GM23338 (cell line): ENCODE results near the gene LRR1. TPM values are rescaled to one million over a fixed set of nuclear protein-coding genes. Genes with fewer than 3 reads are reported as not detected.

Source experiments
- ATAC-seq: fragments of 200-7000 bp; cut with Tn5 transposase; 3 replicates; pipeline ENCODE4 v1.9.1; 2020
- DNase-seq: peaks from one replicate; pipeline ENCODE4 v3.0.0-alpha.2; 2015; ENCODE audit warnings: low spot score
- H2AFZ ChIP-seq: fragments of 200-600 bp; sonication (generic); 2 replicates; pipeline ENCODE4 v1.8.0; 2016; ENCODE audit warnings: antibody characterized with exemption, mild to moderate bottlenecking, moderate library complexity
- H3F3A ChIP-seq: fragments of 200-600 bp; sonication (generic); replicated peaks from 2 replicates; pipeline ENCODE4 v1.8.0; 2017; ENCODE audit warnings: antibody characterized with exemption, mixed run types, low read depth
- H3K27ac ChIP-seq: fragments of 200-600 bp; sonication (generic); 2 replicates; pipeline ENCODE4 v1.6.1; 2016; ENCODE audit warnings: low read depth
- H3K27me3 ChIP-seq: fragments of 200-600 bp; sonication (generic); 2 replicates; pipeline ENCODE4 v1.8.0; 2016; ENCODE audit warnings: mild to moderate bottlenecking, mixed run types, moderate library complexity; ENCODE audit not compliant: insufficient read depth
- H3K36me3 ChIP-seq: fragments of 200-600 bp; sonication (generic); 2 replicates; pipeline ENCODE4 v1.8.0; 2016; ENCODE audit warnings: mild to moderate bottlenecking; ENCODE audit not compliant: insufficient read depth
- H3K4me1 ChIP-seq: fragments of 200-600 bp; sonication (generic); 2 replicates; pipeline ENCODE4 v1.8.0; 2016; ENCODE audit warnings: mild to moderate bottlenecking, moderate library complexity; ENCODE audit not compliant: insufficient read depth
- H3K4me2 ChIP-seq: fragments of 200-600 bp; sonication (generic); 2 replicates; pipeline ENCODE4 v1.7.1; 2017; ENCODE audit warnings: mixed run types
- H3K4me3 ChIP-seq: fragments of 200-600 bp; sonication (generic); 2 replicates; pipeline ENCODE4 v1.6.1; 2016; ENCODE audit warnings: mixed run types
- H3K79me2 ChIP-seq: fragments of 200-600 bp; sonication (generic); replicated peaks from 2 replicates; pipeline ENCODE4 v1.8.0; 2017; ENCODE audit warnings: mild to moderate bottlenecking; ENCODE audit not compliant: insufficient read depth
- H3K9me2 ChIP-seq: fragments of 200-600 bp; sonication (generic); 2 replicates; pipeline ENCODE4 v1.8.0; 2017; ENCODE audit not compliant: insufficient read depth
- H4K20me1 ChIP-seq: fragments of 200-600 bp; sonication (generic); replicated peaks from 2 replicates; pipeline ENCODE4 v1.8.0; 2017; ENCODE audit warnings: mild to moderate bottlenecking; ENCODE audit not compliant: insufficient read depth
- H3K27ac Mint-ChIP-seq: 2 replicates; pipeline ENCODE4 v1.8.0; 2020; ENCODE audit warnings: inconsistent platforms, mild to moderate bottlenecking, moderate library complexity, mixed read lengths
- H3K27me3 Mint-ChIP-seq: 3 replicates; pipeline ENCODE4 v1.8.0; 2022; ENCODE audit warnings: low read depth, mild to moderate bottlenecking, moderate library complexity, mixed read lengths, inconsistent platforms; ENCODE audit not compliant: insufficient read depth, poor library complexity
- H3K36me3 Mint-ChIP-seq: 3 replicates; pipeline ENCODE4 v1.8.0; 2021; ENCODE audit warnings: low read depth, mild to moderate bottlenecking, inconsistent platforms, moderate library complexity, mixed read lengths
- H3K4me1 Mint-ChIP-seq: 3 replicates; pipeline ENCODE4 v1.8.0; 2020; ENCODE audit warnings: mild to moderate bottlenecking, inconsistent platforms, mixed read lengths
- H3K4me3 Mint-ChIP-seq: 3 replicates; pipeline ENCODE4 v1.8.0; 2021; ENCODE audit warnings: moderate library complexity, mild to moderate bottlenecking, inconsistent platforms, mixed read lengths
- H3K9me3 Mint-ChIP-seq: 3 replicates; pipeline ENCODE4 v1.8.0; 2020; ENCODE audit warnings: moderate library complexity, mild to moderate bottlenecking, inconsistent platforms, mixed read lengths
- CREB1 ChIP-seq: fragments of 250-450 bp; sonication (Bioruptor Pico); IDR thresholded peaks from 2 replicates; pipeline ENCODE4 v1.5.0; 2020; ENCODE audit warnings: low read depth, mild to moderate bottlenecking, moderate library complexity
- EZH2 ChIP-seq: fragments of 200-600 bp; sonication (generic); IDR thresholded peaks from one replicate; pipeline ENCODE4 v1.8.0; 2017; ENCODE audit warnings: antibody characterized with exemption, mild to moderate bottlenecking, low read depth; ENCODE audit not compliant: unreplicated experiment
- EZH2phosphoT487 ChIP-seq: fragments of 200-600 bp; sonication (generic); IDR thresholded peaks from one replicate; pipeline ENCODE4 v1.8.1; 2018; ENCODE audit warnings: antibody characterized with exemption; ENCODE audit not compliant: unreplicated experiment
- JUNB ChIP-seq: IDR thresholded peaks from one replicate; pipeline ENCODE4 v1.6.1; 2016; ENCODE audit warnings: antibody characterized with exemption; ENCODE audit not compliant: unreplicated experiment
- NANOG ChIP-seq: IDR thresholded peaks from 2 replicates; pipeline ENCODE4 v1.6.1; 2016; ENCODE audit warnings: antibody characterized with exemption, borderline replicate concordance
- POLR2AphosphoS5 ChIP-seq: IDR thresholded peaks from 2 replicates; pipeline ENCODE4 v1.6.1; 2016; ENCODE audit warnings: antibody characterized with exemption, low read depth
- STAT1 ChIP-seq: IDR thresholded peaks from one replicate; pipeline ENCODE4 v1.6.1; 2016; ENCODE audit warnings: antibody characterized with exemption; ENCODE audit not compliant: unreplicated experiment
- ZNF114 ChIP-seq: fragments of 250-450 bp; sonication (Bioruptor Pico); IDR thresholded peaks from 2 replicates; pipeline ENCODE4 v1.5.0; 2020; ENCODE audit warnings: mild to moderate bottlenecking, moderate library complexity
- ZNF331 ChIP-seq: fragments of 250-450 bp; sonication (Bioruptor Pico); IDR thresholded peaks from 2 replicates; pipeline ENCODE4 v1.5.0; 2020; ENCODE audit warnings: low read depth, mild to moderate bottlenecking, moderate library complexity
- polyA plus RNA-seq: library from polyadenylated mRNA; unstranded; fragments of >200 nt; fragmentation: Nextera tagmentation; extraction: Ambion mirVana; gene quantifications from 2 replicates; pipeline ENCODE4 v1.2.1, GENCODE V29; 2016
- total RNA-seq: library from RNA; depleted of rRNA; stranded (reverse); fragments of >200 nt; shearing (Covaris generic); gene quantifications from 2 replicates; pipeline ENCODE4 v1.2.3, GENCODE V29; 2014
- TF ChIP-seq, protein P1 (sequence below), 2 experiments: fragments of 200-600 bp in 1 of 2; sonication (generic) in 1 of 2; conservative IDR thresholded peaks; 2 replicates each; pipeline versions ENCODE4 v1.5.1 to v1.6.1; 2016 to 2017; ENCODE audit warnings: antibody characterized with exemption in 2 of 2, low read depth in 2 of 2, mild to moderate bottlenecking in 2 of 2, moderate library complexity in 1 of 2
- TF ChIP-seq, protein P2 (sequence below): IDR thresholded peaks from 2 replicates; pipeline ENCODE4 v1.6.1; 2016; ENCODE audit warnings: antibody characterized with exemption
- TF ChIP-seq, protein P3 (sequence below): fragments of 250-450 bp; sonication (Bioruptor Pico); IDR thresholded peaks from 2 replicates; pipeline ENCODE4 v1.5.0; 2020; ENCODE audit warnings: mild to moderate bottlenecking, moderate library complexity
- TF ChIP-seq, protein P4 (sequence below): IDR thresholded peaks from one replicate; pipeline ENCODE4 v1.6.1; 2018; ENCODE audit warnings: antibody characterized with exemption; ENCODE audit not compliant: unreplicated experiment

LRR1 gene
- total and polyA plus RNA-seq, 2 experiments from 2014 or later: 31.8 to 41.9 TPM

DNA sequence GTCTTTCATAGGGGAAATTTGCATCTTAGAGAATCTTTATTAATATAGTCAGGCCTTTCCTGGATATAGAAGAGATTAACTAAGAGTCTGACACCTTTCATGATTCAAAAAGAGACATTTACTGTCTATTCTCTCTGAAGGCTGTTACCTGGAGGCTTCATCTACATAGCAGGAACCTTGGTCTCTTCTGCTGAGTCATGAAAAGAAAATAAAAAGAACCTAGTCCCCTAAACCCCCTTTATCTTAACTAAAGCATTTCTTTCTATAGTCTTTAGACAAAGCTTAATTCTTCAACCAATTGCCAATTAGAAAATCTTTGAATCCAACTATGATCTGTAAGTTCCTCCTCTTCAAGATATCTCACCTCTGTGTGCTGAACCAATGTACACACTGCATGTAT is 45.6 kb upstream of the LRR1 start:
- Histone ChIP-seq H3K4me2 (no peak overlapping the region), H3K9me2 (no peaks in the 10 kb centered on the region), H3F3A (no peaks in the 10 kb centered on the region), H3K27ac (no peak overlapping the region; the same call in 1 of the 2 replicates), H2AFZ (no peak overlapping the region), H4K20me1 (no peaks in the 10 kb centered on the region), H3K4me3 (no peak overlapping the region), H3K36me3 (no peaks in the 10 kb centered on the region), H3K79me2 (no peaks in the 10 kb centered on the region), H3K4me1 (peaks cover 13% of the 10 kb centered on the region), H3K27me3 (no peaks in the 10 kb centered on the region)
- ATAC-seq (no peak), DNase-seq (no peak)
- Mint-ChIP-seq H3K9me3 (peaks cover 9% of the 10 kb centered on the region; the same call in 2 of the 3 replicates), H3K4me1 (peaks cover 23% of the 10 kb centered on the region), H3K27ac (peak overlapping the region; percentile 43), H3K27me3 (peaks cover under 1% of the 10 kb centered on the region), H3K36me3 (peaks cover 13% of the 10 kb centered on the region; the same call in 2 of the 3 replicates), H3K4me3 (no peak overlapping the region)
- TF ChIP-seq, protein P1, sequence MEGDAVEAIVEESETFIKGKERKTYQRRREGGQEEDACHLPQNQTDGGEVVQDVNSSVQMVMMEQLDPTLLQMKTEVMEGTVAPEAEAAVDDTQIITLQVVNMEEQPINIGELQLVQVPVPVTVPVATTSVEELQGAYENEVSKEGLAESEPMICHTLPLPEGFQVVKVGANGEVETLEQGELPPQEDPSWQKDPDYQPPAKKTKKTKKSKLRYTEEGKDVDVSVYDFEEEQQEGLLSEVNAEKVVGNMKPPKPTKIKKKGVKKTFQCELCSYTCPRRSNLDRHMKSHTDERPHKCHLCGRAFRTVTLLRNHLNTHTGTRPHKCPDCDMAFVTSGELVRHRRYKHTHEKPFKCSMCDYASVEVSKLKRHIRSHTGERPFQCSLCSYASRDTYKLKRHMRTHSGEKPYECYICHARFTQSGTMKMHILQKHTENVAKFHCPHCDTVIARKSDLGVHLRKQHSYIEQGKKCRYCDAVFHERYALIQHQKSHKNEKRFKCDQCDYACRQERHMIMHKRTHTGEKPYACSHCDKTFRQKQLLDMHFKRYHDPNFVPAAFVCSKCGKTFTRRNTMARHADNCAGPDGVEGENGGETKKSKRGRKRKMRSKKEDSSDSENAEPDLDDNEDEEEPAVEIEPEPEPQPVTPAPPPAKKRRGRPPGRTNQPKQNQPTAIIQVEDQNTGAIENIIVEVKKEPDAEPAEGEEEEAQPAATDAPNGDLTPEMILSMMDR (conservative IDR thresholded peaks at IDR 0.05; ENCODE audit: low read depth in 2 of 2): no peak
- no peak for TF ChIP-seq JUNB
- TF ChIP-seq, protein P2, sequence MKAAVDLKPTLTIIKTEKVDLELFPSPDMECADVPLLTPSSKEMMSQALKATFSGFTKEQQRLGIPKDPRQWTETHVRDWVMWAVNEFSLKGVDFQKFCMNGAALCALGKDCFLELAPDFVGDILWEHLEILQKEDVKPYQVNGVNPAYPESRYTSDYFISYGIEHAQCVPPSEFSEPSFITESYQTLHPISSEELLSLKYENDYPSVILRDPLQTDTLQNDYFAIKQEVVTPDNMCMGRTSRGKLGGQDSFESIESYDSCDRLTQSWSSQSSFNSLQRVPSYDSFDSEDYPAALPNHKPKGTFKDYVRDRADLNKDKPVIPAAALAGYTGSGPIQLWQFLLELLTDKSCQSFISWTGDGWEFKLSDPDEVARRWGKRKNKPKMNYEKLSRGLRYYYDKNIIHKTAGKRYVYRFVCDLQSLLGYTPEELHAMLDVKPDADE: no peak
- TF ChIP-seq, protein P3, sequence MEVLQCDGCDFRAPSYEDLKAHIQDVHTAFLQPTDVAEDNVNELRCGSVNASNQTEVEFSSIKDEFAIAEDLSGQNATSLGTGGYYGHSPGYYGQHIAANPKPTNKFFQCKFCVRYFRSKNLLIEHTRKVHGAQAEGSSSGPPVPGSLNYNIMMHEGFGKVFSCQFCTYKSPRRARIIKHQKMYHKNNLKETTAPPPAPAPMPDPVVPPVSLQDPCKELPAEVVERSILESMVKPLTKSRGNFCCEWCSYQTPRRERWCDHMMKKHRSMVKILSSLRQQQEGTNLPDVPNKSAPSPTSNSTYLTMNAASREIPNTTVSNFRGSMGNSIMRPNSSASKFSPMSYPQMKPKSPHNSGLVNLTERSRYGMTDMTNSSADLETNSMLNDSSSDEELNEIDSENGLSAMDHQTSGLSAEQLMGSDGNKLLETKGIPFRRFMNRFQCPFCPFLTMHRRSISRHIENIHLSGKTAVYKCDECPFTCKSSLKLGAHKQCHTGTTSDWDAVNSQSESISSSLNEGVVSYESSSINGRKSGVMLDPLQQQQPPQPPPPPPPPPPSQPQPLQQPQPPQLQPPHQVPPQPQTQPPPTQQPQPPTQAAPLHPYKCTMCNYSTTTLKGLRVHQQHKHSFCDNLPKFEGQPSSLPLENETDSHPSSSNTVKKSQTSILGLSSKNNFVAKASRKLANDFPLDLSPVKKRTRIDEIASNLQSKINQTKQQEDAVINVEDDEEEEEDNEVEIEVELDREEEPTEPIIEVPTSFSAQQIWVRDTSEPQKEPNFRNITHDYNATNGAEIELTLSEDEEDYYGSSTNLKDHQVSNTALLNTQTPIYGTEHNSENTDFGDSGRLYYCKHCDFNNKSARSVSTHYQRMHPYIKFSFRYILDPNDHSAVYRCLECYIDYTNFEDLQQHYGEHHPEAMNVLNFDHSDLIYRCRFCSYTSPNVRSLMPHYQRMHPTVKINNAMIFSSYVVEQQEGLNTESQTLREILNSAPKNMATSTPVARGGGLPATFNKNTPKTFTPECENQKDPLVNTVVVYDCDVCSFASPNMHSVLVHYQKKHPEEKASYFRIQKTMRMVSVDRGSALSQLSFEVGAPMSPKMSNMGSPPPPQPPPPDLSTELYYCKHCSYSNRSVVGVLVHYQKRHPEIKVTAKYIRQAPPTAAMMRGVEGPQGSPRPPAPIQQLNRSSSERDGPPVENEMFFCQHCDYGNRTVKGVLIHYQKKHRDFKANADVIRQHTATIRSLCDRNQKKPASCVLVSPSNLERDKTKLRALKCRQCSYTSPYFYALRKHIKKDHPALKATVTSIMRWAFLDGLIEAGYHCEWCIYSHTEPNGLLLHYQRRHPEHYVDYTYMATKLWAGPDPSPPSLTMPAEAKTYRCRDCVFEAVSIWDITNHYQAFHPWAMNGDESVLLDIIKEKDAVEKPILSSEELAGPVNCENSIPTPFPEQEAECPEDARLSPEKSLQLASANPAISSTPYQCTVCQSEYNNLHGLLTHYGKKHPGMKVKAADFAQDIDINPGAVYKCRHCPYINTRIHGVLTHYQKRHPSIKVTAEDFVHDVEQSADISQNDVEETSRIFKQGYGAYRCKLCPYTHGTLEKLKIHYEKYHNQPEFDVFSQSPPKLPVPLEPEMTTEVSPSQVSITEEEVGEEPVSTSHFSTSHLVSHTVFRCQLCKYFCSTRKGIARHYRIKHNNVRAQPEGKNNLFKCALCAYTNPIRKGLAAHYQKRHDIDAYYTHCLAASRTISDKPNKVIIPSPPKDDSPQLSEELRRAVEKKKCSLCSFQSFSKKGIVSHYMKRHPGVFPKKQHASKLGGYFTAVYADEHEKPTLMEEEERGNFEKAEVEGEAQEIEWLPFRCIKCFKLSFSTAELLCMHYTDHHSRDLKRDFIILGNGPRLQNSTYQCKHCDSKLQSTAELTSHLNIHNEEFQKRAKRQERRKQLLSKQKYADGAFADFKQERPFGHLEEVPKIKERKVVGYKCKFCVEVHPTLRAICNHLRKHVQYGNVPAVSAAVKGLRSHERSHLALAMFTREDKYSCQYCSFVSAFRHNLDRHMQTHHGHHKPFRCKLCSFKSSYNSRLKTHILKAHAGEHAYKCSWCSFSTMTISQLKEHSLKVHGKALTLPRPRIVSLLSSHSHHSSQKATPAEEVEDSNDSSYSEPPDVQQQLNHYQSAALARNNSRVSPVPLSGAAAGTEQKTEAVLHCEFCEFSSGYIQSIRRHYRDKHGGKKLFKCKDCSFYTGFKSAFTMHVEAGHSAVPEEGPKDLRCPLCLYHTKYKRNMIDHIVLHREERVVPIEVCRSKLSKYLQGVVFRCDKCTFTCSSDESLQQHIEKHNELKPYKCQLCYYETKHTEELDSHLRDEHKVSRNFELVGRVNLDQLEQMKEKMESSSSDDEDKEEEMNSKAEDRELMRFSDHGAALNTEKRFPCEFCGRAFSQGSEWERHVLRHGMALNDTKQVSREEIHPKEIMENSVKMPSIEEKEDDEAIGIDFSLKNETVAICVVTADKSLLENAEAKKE: no peak
- TF ChIP-seq, protein P4, sequence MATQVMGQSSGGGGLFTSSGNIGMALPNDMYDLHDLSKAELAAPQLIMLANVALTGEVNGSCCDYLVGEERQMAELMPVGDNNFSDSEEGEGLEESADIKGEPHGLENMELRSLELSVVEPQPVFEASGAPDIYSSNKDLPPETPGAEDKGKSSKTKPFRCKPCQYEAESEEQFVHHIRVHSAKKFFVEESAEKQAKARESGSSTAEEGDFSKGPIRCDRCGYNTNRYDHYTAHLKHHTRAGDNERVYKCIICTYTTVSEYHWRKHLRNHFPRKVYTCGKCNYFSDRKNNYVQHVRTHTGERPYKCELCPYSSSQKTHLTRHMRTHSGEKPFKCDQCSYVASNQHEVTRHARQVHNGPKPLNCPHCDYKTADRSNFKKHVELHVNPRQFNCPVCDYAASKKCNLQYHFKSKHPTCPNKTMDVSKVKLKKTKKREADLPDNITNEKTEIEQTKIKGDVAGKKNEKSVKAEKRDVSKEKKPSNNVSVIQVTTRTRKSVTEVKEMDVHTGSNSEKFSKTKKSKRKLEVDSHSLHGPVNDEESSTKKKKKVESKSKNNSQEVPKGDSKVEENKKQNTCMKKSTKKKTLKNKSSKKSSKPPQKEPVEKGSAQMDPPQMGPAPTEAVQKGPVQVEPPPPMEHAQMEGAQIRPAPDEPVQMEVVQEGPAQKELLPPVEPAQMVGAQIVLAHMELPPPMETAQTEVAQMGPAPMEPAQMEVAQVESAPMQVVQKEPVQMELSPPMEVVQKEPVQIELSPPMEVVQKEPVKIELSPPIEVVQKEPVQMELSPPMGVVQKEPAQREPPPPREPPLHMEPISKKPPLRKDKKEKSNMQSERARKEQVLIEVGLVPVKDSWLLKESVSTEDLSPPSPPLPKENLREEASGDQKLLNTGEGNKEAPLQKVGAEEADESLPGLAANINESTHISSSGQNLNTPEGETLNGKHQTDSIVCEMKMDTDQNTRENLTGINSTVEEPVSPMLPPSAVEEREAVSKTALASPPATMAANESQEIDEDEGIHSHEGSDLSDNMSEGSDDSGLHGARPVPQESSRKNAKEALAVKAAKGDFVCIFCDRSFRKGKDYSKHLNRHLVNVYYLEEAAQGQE: no peak
- no peak for TF ChIP-seq NANOG
- TF ChIP-seq STAT1: no peak
- no peak for TF ChIP-seq EZH2
- no peak for TF ChIP-seq EZH2phosphoT487
- TF ChIP-seq ZNF114 (CRISPR knock-in tag): no peak
- no peak for TF ChIP-seq ZNF331
- TF ChIP-seq POLR2AphosphoS5: no peak
- TF ChIP-seq CREB1 (CRISPR knock-in tag): no peak
